ENCODE results near the gene CAND2. TPM values are rescaled to one million over a fixed set of nuclear protein-coding genes. Genes with fewer than 3 reads are reported as not detected.
"Not testable (repeated sequence)": the region's sequence is repeated elsewhere in the genome, so short reads cannot be mapped to it uniquely, and the experiment has no call there.

The CAND2 gene
- total RNA-seq, 8 experiments from 2014 or later: 0.97 to 12.4 (median 8.3) TPM

DNA sequence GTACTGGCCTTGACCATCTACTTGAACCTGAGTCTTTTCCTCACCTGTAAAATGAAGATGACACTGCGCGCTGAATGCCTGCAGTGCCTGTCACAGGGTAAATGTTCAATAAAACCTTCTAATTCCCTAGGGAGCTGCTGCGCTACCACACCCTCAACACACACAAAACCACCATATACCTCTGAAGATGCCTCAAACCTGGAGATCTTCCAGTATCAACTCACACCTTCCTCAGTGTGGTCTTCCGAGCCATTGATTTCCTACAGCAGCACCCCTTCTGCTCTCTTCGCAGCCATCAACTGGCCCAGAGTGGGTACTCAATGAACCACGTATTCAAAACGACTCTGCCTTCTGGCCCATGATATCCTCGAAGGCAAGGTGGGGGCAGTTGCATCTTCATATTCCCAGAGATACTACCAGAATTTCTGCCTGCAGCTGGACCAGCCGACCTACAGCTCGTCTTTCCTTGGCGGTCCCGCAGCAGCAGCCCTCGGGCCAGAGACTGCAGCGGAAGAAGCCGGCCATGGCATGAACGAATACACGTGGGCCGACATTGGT is 44.2 kb downstream of the CAND2 start:
- 0 to 26% (median 3%) methylated on average over 1 to 11 of the region's 18 CpGs; no CpG with 5 or more reads in 2 of the 10 experiments for WGBS, 10 experiments
- in situ Hi-C loops (cut with MboI; ENCODE audit: low pct_unique_long_range_greater_than_20kb in 2 of 9, low sequenced_read_pairs in 9 of 9, unreplicated experiment in 9 of 9): no loop called here
- Histone ChIP-seq H3K4me3 (peak overlapping the region; percentile 62 to 83 (median 78)), H3K27ac (peak overlapping the region; percentile 94 to 95), H3K4me1 (replicated peaks in 1 of 2) (peaks cover 22 to 25% of the 10 kb centered on the region in 2 donors)
- ATAC-seq (replicated peaks in 6 of 8): peak in 5 of 8 experiments; percentile 14 to 43 (median 40)

DNA sequence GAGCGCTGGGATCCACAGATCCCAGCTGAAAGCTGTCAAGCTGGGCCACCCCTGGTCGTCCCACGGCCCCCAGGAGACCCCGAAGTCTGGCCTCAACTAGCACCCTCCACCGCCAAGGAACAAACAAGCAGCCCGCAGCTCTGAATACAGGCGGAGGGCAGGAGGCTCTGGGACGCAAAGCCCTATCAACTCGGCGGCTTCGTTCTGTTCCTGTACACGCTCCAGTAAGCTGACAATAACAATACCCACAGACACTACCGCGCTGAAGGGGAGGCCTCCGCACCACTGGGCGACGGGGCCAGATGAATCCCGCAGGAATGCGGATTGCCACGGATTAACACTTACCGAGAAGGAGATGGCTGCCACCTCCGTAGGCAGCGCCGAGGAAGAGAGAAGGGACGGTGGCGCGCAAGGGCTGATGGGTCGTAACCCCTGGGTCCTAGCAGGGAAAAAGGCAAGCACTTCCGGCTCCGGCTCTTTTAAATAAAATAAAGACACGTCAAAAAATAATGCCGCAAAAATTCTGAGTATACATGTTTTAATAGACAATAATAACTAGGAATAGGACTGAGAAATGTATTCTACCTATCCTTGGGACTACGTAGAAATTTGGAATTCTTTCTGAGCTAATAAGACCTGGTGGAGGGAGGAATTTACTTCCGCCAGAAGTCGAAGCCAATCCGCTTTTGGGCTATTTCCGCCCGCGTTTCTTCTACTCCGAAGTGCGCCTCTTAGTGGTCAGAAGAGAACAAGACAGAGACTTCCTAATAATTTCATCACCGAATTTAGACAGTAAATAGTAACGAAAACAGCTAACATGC is 44.9 kb downstream of the CAND2 start, which contains the start of gene RPL32:
Gene RPL32 (minus strand): TSS at position 417 of the 821 bp plus-strand sequence. CDS start 1,328 bp downstream, outside the sequence.
- in situ Hi-C loops (cut with MboI; ENCODE audit: low pct_unique_long_range_greater_than_20kb in 2 of 9, low sequenced_read_pairs in 9 of 9, unreplicated experiment in 9 of 9): no loop called here
- WGBS, 10 experiments: 0 to 5% (median 0%) methylated on average over 2 to 23 of the region's 43 CpGs; no CpG with 5 or more reads in 1 of the 10 experiments
- Histone ChIP-seq H3K4me3 (peak within 1 kb of the TSS; percentile 62 to 83 (median 78)), H3K4me1 (replicated peaks in 1 of 2) (peaks cover 22 to 25% of the 10 kb centered on the region in 2 donors), H3K27ac (peak within 1 kb of the TSS; percentile 94 to 95)
- peak; percentile 78 to 96 (median 94) for ATAC-seq (replicated peaks in 6 of 8)

DNA sequence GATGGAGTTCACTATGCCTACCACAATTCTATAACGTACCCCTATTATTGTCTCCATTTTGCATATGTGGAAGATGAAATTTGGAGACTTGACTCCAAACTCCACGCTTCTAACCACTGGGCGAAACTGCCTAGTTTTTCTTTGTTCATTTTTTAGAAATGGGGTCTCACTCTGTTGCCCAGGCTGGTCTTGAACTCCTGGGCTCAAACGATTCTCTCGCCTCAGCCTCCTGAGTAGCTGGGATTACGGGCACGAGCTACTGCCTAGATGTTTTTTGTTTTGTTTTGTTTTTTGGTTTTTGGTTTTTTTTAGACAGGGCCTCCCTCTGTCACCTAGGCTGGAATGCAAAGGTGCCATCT is 45.5 kb downstream of the CAND2 start:
- in situ Hi-C loops (cut with MboI; ENCODE audit: low pct_unique_long_range_greater_than_20kb in 2 of 9, low sequenced_read_pairs in 9 of 9, unreplicated experiment in 9 of 9): no loop called here
- Histone ChIP-seq H3K27ac (peak overlapping the region; percentile 94 to 95), H3K4me3 (peak overlapping the region in 4 of 5 donors; percentile 74 to 83 (median 78)), H3K4me1 (replicated peaks in 1 of 2) (peaks cover 22 to 25% of the 10 kb centered on the region in 2 donors)
- ATAC-seq (replicated peaks in 6 of 8): no peak
- 0 to 58% (median 42%) methylated on average over 3 to 7 of the region's 7 CpGs; no CpG with 5 or more reads in 3 of the 10 experiments for WGBS, 10 experiments

DNA sequence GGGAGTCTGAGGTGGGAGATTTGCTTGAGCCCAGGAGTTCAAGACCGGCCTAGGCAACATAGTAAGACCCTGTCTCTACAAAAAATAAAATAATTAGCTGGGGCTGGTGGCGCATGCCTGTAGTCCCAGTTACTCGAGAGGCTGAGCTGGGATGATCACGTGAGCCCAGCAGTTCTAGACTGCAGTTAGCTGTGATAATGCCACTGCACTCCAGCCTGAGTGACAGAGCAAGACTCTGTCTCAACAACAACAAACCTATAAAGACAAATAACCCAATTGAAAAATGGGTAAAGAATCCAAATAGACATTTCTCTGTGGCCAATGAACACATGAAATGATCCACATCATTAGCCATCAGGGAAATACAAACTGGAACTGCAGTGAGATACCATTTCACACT is 46.0 kb downstream of the CAND2 start:
- peaks cover 22 to 25% of the 10 kb centered on the region in 2 donors for H3K4me1 ChIP-seq (replicated peaks in 1 of 2)
- no peak for ATAC-seq (replicated peaks in 6 of 8)
- 92 to 100% (median 94%) methylated on average over 2 to 4 of the region's 4 CpGs; no CpG with 5 or more reads in 4 of the 10 experiments for WGBS, 10 experiments
- in situ Hi-C loops (cut with MboI; ENCODE audit: low pct_unique_long_range_greater_than_20kb in 2 of 9, low sequenced_read_pairs in 9 of 9, unreplicated experiment in 9 of 9): no loop called here
- no peak overlapping the region for H3K27ac ChIP-seq
- no peak overlapping the region for H3K4me3 ChIP-seq

DNA sequence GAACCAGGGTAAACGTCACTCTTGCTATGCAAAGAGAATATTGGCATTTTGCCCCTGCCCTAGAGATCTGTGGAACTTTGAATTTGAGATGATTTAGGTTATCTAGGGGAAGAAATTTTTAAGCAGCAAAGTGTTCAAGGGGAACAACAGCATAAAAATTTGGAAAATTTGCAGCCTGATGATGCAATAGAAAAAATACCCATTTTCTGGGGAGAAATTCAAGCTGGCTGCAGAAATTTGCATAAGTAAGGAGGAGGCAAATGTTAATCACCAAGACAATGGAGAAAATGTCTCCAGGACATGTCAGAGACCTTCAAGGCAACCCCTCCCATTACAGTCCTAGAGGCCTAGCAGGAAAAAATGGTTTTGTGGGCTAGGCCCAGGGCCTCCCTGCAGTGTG is 49.3 kb downstream of the CAND2 start:
- Histone ChIP-seq H3K27ac (no peak overlapping the region), H3K4me3 (no peak overlapping the region), H3K4me1 (replicated peaks in 1 of 2) (no peaks in the 10 kb centered on the region)
- peak in 2 of 8 experiments; percentile 28 to 39 for ATAC-seq (replicated peaks in 6 of 8)
- in situ Hi-C loops (cut with MboI; ENCODE audit: low pct_unique_long_range_greater_than_20kb in 2 of 9, low sequenced_read_pairs in 9 of 9, unreplicated experiment in 9 of 9): no loop called here
- WGBS, 10 experiments: 0 to 60% (median 20%) methylated on average over 1 of the region's 1 CpG; no CpG with 5 or more reads in 3 of the 10 experiments

DNA sequence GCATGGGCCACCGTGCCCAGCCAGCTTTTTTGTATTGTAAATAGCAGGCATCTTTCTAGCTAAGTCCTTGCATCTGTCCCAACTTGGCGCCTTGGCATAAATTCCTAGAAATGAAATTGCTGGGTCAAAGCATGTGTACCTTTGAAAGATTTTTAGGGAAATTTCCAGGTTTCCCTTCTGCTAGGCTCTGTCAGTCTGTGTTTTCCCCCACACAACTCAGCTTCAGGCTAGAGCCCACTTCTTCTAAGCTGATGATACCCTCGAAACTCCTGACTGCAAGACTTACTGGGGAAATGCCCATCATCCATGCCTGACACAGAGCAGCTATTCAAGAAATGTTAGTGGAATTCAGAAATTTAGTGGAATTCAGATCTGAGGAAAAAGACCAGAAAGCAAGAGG is 55.7 kb downstream of the CAND2 start:
- 46 to 100% (median 80%) methylated on average over 1 to 3 of the region's 3 CpGs; no CpG with 5 or more reads in 3 of the 10 experiments for WGBS, 10 experiments
- ATAC-seq (replicated peaks in 6 of 8): no peak
- Histone ChIP-seq H3K4me1 (replicated peaks in 1 of 2) (no peaks in the 10 kb centered on the region), H3K27ac (no peak overlapping the region), H3K4me3 (no peak overlapping the region)
- in situ Hi-C loops (cut with MboI; ENCODE audit: low pct_unique_long_range_greater_than_20kb in 2 of 9, low sequenced_read_pairs in 9 of 9, unreplicated experiment in 9 of 9): loop anchor here in 1 of 9 experiments (25.0 kb wide), 1 partner anchor 135 kb away; no protein-coding TSS in a partner anchor

DNA sequence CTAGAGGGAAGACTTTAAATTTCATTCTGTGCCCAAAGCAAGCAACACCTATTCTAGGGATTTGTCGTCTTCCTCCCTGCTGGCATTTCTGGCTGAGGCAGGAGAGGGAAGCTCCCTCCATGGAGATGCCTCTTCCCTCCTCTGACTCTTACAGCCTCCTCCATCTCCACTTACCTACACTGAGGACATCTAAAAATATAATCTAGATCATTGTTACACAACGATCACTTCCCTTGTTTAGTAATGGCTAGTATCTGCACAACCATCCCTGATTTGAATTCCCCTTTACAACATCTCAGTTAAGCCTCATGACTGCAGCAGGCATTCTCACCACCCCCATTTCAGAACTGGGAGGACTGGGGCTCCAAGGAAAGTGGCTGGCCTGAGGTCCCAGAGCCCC is 57.4 kb downstream of the CAND2 start:
- H3K27ac ChIP-seq: not testable (repeated sequence)
- in situ Hi-C loops (cut with MboI; ENCODE audit: low pct_unique_long_range_greater_than_20kb in 2 of 9, low sequenced_read_pairs in 9 of 9, unreplicated experiment in 9 of 9): loop anchor here in 1 of 9 experiments (25.0 kb wide), 1 partner anchor 133 kb away; no protein-coding TSS in a partner anchor
- 30 to 100% (median 79%) methylated on average over 1 to 2 of the region's 2 CpGs; no CpG with 5 or more reads in 7 of the 10 experiments for WGBS, 10 experiments

DNA sequence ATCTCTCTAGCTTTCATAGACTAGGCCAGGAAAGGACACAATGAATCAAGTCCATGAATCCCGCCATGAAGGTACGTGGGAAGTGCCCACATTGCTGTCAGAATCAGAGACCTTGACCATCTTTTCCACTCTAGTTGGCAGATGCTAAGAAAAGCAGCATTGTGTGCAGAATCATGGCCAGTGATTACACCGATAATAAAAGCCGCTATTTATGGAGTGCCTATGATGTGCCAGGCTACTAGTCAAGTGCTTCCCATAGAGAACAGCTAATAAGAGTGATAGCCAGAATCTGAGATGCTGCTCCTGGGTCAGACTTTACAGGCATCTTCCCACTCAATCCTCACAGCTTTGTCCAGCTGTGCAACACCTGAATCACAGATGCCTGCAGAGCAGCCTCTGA is 58.1 kb downstream of the CAND2 start:
- 21 to 100% (median 65%) methylated on average over 1 to 4 of the region's 4 CpGs; no CpG with 5 or more reads in 6 of the 10 experiments for WGBS, 10 experiments
- Histone ChIP-seq H3K27ac (no peak overlapping the region), H3K4me1 (replicated peaks in 1 of 2) (no peaks in the 10 kb centered on the region), H3K4me3 (no peak overlapping the region)
- ATAC-seq (replicated peaks in 6 of 8): no peak
- in situ Hi-C loops (cut with MboI; ENCODE audit: low pct_unique_long_range_greater_than_20kb in 2 of 9, low sequenced_read_pairs in 9 of 9, unreplicated experiment in 9 of 9): loop anchor here in 1 of 9 experiments (25.0 kb wide), 1 partner anchor 133 kb away; no protein-coding TSS in a partner anchor

More for the DNA sequence above, 57.4 kb downstream of the CAND2 start:
- peak in 1 of 8 experiments; percentile 64 for ATAC-seq (replicated peaks in 6 of 8)
- not testable (repeated sequence) for H3K4me1 ChIP-seq (replicated peaks in 1 of 2); H3K4me3 ChIP-seq

DNA sequence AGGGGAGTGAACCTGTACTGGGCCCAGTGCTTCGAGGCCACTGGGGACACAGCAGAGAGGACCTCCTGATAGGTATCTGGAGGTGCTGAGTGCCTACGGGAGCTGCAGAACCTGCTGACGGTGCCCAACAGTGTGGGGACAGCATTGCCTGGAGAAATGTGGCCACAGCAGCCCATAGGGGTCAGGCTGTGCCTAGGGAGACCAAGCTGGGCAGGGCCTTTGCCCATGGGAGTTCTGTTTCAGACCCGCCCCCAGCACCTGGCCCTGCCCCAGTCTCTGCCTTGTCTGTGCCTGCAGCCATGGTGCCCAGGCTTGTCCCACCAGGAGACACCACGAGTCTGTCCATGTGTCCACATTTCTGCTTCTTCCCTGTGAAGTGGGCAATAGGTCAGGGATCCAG is 60.1 kb downstream of the CAND2 start:
- no peak overlapping the region for H3K4me3 ChIP-seq
- no peak overlapping the region for H3K27ac ChIP-seq
- in situ Hi-C loops (cut with MboI; ENCODE audit: low pct_unique_long_range_greater_than_20kb in 2 of 9, low sequenced_read_pairs in 9 of 9, unreplicated experiment in 9 of 9): loop anchor here in 1 of 9 experiments (25.0 kb wide), 1 partner anchor 131 kb away; no protein-coding TSS in a partner anchor
- WGBS, 10 experiments: 67 to 92% (median 82%) methylated on average over 1 to 3 of the region's 5 CpGs; no CpG with 5 or more reads in 6 of the 10 experiments
- ATAC-seq (replicated peaks in 6 of 8): no peak
- no peaks in the 10 kb centered on the region for H3K4me1 ChIP-seq (replicated peaks in 1 of 2)

DNA sequence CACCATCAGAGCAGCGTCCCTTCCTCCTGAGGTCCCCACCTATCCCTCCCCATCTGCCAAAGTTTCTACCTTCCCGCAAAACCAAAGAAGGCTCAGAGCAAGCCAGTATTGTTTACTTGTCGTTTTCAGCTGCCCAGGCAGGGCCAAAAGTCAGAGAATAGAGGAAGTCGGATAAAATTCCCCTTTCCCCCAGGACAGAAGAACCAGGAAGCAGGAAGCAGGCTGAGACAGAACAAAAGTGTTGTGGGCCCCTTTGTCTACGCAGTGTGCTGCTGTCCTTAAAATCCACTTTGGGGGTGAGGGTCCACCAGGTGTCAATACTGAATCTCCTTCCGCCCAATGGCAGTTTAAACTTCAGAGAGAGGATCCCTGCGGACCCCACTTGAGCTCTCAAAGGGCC is 63.4 kb downstream of the CAND2 start:
- no peak overlapping the region for H3K4me3 ChIP-seq
- no peak overlapping the region for H3K27ac ChIP-seq
- WGBS, 10 experiments: 60 to 90% (median 78%) methylated on average over 2 to 4 of the region's 7 CpGs; no CpG with 5 or more reads in 4 of the 10 experiments
- in situ Hi-C loops (cut with MboI; ENCODE audit: low pct_unique_long_range_greater_than_20kb in 2 of 9, low sequenced_read_pairs in 9 of 9, unreplicated experiment in 9 of 9): loop anchor here in 1 of 9 experiments (25.0 kb wide), 1 partner anchor 127 kb away; no protein-coding TSS in a partner anchor
- ATAC-seq (replicated peaks in 6 of 8): no peak
- H3K4me1 ChIP-seq (replicated peaks in 1 of 2): no peaks in the 10 kb centered on the region

DNA sequence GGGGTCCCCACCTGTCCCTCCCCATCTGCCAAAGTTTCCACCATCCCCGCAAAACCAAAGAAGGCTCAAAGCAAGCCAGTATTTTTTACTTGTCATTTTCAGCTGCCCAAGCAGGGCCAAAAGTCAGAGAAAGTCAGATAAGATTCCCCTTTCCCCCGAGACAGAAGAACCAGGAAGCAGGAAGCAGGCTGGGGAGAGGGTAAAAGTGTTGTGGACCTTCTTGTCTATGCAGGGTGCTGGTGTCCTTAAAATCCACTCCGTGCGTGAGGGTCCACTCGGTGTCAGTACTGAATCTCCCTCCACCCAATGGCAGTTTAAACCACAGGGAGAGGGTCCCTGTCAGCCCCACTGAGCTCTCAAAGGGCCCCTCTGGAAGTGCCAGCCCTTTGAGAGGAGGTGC is 65.1 kb downstream of the CAND2 start:
- Histone ChIP-seq H3K4me1 (replicated peaks in 1 of 2) (no peaks in the 10 kb centered on the region), H3K27ac (no peak overlapping the region), H3K4me3 (no peak overlapping the region)
- in situ Hi-C loops (cut with MboI; ENCODE audit: low pct_unique_long_range_greater_than_20kb in 2 of 9, low sequenced_read_pairs in 9 of 9, unreplicated experiment in 9 of 9): loop anchor here in 1 of 9 experiments (25.0 kb wide), 1 partner anchor 126 kb away; no protein-coding TSS in a partner anchor
- WGBS, 10 experiments: 40 to 100% (median 76%) methylated on average over 1 to 4 of the region's 5 CpGs; no CpG with 5 or more reads in 4 of the 10 experiments
- no peak for ATAC-seq (replicated peaks in 6 of 8)

DNA sequence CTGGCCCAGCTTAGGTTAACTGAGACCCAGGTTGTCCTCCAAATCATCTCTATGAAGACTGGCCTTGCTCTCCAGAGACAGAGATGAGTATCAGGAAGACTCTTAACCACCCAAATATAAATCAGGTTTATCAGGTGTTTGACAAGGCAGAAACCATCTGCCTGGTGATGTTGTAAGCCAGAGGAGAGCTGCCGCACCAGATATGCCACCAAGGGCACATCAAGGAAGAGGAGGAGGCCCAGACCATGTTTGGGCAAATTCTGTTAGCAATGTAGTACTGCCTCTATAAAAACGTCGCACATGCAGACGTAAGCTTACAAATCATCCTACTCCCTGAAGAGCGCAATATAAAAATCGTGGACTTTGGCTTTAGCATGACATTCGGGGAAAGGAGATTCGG is 65.9 kb downstream of the CAND2 start:
- no peak for ATAC-seq (replicated peaks in 6 of 8)
- in situ Hi-C loops (cut with MboI; ENCODE audit: low pct_unique_long_range_greater_than_20kb in 2 of 9, low sequenced_read_pairs in 9 of 9, unreplicated experiment in 9 of 9): loop anchor here in 1 of 9 experiments (25.0 kb wide), 1 partner anchor 125 kb away; no protein-coding TSS in a partner anchor

More for the DNA sequence above, 65.9 kb downstream of the CAND2 start:
- 77 to 100% (median 87%) methylated on average over 2 to 8 of the region's 8 CpGs for WGBS, 10 experiments
- Histone ChIP-seq H3K27ac (no peak overlapping the region), H3K4me3 (no peak overlapping the region), H3K4me1 (replicated peaks in 1 of 2) (peaks cover 0 to under 1% of the 10 kb centered on the region in 2 donors)
